ENCODE results near the gene BANF2.

The BANF2 gene

DNA sequence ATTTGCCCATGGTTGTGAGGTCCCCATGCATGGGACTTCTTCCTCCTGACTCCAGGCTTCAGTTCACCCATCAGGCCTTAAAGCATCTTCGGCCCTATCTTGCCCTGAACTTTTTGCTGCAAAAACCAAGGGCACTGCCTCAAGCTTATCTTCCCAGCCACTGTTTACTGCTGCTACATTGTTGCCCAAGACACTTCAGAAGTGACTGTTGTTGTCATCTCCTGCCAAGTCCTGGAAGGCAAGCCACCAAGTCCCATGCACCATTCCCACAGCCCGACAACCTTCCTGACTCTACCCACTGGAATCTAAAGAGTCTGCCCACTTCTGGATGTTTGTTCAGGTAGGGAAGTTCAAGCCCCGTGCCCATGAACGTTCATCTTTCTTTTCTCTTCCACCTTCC, 12.4 kb downstream of the BANF2 start:
- no peak for DNase-seq (ENCODE audit: low read depth)
- TF ChIP-seq, protein P1, sequence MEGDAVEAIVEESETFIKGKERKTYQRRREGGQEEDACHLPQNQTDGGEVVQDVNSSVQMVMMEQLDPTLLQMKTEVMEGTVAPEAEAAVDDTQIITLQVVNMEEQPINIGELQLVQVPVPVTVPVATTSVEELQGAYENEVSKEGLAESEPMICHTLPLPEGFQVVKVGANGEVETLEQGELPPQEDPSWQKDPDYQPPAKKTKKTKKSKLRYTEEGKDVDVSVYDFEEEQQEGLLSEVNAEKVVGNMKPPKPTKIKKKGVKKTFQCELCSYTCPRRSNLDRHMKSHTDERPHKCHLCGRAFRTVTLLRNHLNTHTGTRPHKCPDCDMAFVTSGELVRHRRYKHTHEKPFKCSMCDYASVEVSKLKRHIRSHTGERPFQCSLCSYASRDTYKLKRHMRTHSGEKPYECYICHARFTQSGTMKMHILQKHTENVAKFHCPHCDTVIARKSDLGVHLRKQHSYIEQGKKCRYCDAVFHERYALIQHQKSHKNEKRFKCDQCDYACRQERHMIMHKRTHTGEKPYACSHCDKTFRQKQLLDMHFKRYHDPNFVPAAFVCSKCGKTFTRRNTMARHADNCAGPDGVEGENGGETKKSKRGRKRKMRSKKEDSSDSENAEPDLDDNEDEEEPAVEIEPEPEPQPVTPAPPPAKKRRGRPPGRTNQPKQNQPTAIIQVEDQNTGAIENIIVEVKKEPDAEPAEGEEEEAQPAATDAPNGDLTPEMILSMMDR (conservative IDR thresholded peaks at IDR 0.05; ENCODE audit: control insufficient read depth, insufficient read depth, low read depth, low read length) = no peak
- no peak overlapping the region for H3K4me3 ChIP-seq (ENCODE audit: control insufficient read depth, low read depth, low read length)

DNA sequence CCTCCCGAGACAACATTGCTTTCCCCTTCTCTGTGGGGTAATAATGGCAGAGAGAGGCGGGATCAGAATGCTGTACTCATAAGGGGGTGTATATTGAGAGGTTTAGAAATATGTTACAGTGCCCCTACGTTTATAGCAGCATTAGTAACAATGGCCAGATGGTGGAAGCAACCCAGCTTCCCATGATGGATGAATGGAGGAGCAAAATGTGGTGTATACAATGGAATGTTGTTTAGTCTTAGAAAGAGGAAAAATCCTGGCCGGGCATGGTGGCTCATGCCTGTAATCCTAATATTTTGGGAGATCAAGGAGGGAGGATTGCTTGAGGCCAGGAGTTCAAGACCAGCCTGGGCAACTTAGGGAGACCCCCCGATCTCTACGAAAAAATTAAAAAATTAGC, 12.9 kb downstream of the BANF2 start:
- TF ChIP-seq, protein P1 (conservative IDR thresholded peaks at IDR 0.05; ENCODE audit: control insufficient read depth, insufficient read depth, low read depth, low read length) = no peak
- H3K4me3 ChIP-seq (ENCODE audit: control insufficient read depth, low read depth, low read length) = no peak overlapping the region
- DNase-seq (ENCODE audit: low read depth) = no peak

DNA sequence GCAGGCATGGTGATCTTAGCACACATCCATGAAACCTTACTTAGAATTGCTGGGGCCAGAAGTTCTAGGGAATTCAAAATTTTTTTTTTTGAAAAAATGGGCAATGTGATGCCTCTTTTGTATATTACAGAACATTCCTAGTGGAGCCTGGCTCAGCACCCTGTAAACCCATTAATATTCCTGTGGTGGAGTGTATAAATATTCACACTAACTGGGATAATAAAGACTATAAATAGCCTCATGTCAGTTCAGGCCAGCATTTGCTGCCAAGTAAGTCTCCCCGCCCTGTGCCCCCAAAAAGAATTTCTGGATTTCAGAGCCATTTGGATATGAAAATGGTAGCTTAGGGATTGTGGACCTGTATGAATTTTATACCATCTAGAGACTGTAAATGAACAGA, 14.8 kb downstream of the BANF2 start:
- TF ChIP-seq, protein P1 (conservative IDR thresholded peaks at IDR 0.05; ENCODE audit: control insufficient read depth, insufficient read depth, low read depth, low read length) = no peak
- no peak for DNase-seq (ENCODE audit: low read depth)
- H3K4me3 ChIP-seq (ENCODE audit: control insufficient read depth, low read depth, low read length) = no peak overlapping the region

DNA sequence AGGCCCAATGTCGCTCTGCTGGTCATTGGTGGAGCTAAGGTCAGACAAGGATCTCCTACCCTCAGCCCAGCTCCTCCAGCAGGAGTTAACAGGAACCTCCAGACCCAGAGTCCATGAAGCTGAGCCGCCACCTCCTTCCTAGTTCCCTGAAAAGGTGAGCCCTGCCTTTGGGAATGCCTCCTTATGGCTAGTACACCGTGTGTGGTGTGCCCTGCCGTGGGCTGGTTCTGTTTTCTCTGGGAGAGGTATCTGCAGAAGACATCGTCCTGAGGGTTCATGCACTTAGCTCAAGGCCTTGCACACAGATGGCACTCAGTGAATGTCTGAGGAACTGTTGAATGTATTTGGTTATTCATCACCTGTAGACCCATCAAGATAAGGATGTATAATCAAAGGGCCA, 15.3 kb downstream of the BANF2 start:
- no peak for DNase-seq (ENCODE audit: low read depth)
- no peak overlapping the region for H3K4me3 ChIP-seq (ENCODE audit: control insufficient read depth, low read depth, low read length)
- TF ChIP-seq, protein P1 (conservative IDR thresholded peaks at IDR 0.05; ENCODE audit: control insufficient read depth, insufficient read depth, low read depth, low read length) = no peak

DNA sequence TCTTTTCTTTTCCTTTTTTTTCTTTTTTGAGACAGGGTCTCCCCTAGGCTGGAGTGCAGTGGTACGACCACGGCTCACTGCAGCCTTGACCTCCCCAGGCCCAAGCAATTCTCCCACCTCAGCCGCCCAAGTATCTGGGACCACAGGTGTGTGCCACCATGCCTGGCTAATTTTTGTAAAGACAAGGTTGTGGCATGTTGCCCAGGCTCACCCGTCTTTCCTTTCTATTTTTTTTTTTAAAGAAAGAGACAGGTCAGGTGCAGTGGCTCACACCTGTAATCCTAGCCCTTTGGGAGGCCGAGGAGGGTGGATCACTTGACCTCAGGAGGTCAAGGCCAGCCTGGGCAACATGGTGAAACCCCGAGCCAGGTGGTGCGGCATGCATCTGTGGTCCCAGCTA, 16.6 kb downstream of the BANF2 start:
- no peak overlapping the region for H3K4me3 ChIP-seq (ENCODE audit: control insufficient read depth, low read depth, low read length)
- DNase-seq (ENCODE audit: low read depth) = no peak
- TF ChIP-seq, protein P1 (conservative IDR thresholded peaks at IDR 0.05; ENCODE audit: control insufficient read depth, insufficient read depth, low read depth, low read length) = no peak

DNA sequence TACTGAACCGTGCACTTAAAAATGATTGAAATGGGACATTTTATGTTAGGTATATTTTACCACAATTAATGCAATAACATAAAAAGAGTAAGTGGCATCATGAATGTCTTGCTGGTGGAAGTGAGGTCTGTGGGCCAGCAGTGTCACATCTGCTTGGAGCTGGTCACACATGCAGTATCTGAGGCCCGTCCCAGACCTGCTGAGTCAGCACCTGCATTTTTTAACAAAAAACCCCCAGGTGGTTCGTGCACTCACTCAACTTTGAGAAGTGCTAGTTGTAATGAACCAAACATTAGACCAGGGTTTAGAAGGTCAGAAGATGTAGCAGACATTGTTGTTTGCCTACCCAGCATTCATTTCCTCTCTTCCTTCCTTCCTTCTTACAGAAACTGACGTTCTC, 21.0 kb downstream of the BANF2 start:
- TF ChIP-seq, protein P1 (conservative IDR thresholded peaks at IDR 0.05; ENCODE audit: control insufficient read depth, insufficient read depth, low read depth, low read length) = no peak
- H3K4me3 ChIP-seq (ENCODE audit: control insufficient read depth, low read depth, low read length) = no peak overlapping the region

DNA sequence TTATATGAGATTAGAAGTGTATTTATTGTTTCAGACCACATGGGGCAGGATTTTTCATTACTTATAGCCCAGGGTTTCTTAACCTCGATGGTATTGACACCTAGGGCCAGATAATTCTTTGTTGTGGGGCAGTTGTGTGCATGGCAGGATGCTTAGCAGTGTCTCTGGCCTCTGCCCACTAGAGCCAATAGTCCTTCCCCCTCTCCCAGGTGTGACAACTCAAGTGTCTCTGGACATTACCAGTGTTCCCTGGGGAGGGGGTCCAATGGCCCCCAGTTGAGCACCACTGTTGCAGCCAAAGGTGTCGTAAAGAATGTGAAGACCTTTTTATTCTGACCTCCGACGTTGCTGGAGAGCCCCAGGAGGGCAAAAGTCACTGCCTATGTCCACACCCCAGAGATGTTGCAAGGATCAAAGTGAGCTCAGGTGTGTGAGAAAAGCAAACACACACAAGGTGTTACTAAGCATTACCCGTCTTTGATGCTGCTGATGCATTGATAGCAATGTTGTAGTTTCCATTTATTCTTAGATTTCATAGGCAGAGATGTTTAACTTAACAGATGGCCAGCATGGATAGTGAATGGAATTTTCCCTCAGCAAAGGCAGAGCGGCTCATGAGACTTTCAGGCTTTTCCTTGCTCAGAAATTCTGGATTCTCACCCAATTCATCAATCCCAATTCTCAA, 22.2 kb downstream of the BANF2 start:
- H3K4me3 ChIP-seq (ENCODE audit: control insufficient read depth, low read depth, low read length) = no peak overlapping the region
- DNase-seq (ENCODE audit: low read depth) = peak; percentile 10
- TF ChIP-seq, protein P1 (conservative IDR thresholded peaks at IDR 0.05; ENCODE audit: control insufficient read depth, insufficient read depth, low read depth, low read length) = no peak

More for the DNA sequence above, 21.0 kb downstream of the BANF2 start:
- DNase-seq (ENCODE audit: low read depth) = no peak

All from fibroblast of mammary gland (primary cell).